D721Med (cell line): ENCODE measurements around the gene PLD4.

Experiments used
- DNase-seq: peaks from one replicate; pipeline ENCODE4 v3.0.0; 2011; ENCODE audit warnings: low spot score; ENCODE audit not compliant: insufficient read length
- FAIRE-seq: peaks from 2 replicates; lab custom pipeline; 2011; peaks lifted over from hg19 to GRCh38; lab: Jason Lieb, UNC
- CTCF ChIP-seq: IDR thresholded peaks from 2 replicates; pipeline ENCODE4 v1.5.1; 2012; ENCODE audit warnings: mild to moderate bottlenecking, control low read depth; ENCODE audit not compliant: insufficient read depth; ENCODE audit errors: missing control alignments

PLD4 gene

GRCh38 chr14:104878582-104878981 lies 46.1 kb upstream of the PLD4 start:
- FAIRE-seq (no peak), DNase-seq (no peak)
- TF ChIP-seq CTCF = no peak

- TF ChIP-seq CTCF = no peak
- FAIRE-seq (peak; percentile 53), DNase-seq (peak; percentile 56)
Measured at GRCh38 chr14:104879201-104879982, 45.3 kb upstream of the PLD4 start.

DNA sequence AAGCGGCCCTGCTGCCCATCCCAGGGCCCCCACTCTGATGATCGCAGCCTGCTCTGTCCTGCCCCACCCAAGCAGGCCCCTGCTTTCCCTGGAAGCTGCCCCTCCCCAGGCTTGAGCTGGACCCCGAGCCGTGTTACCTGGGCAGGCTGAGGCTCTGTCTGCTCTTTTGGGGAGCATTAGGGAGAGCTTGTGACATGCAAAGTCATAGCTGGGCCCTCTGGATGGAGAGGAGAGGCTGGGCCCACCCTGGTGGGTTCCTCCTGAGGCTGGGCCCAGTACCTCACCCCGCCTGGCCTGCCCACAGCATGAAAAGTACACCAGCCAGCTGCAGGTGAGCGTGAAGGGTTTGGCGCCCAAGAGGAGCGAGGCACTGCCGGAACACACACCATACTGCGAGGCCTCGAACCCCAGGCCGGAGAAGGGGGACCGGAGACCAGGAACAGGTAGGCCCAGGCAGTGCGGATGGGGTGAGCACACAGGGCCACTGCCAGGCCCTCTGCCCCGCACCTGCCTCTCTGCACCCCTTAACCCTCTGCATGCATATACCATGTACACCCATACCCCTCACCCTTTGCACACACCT lies 44.6 kb upstream of the PLD4 start:
- no peak for DNase-seq
- FAIRE-seq = no peak

GRCh38 chr14:104880584-104881210 lies 44.0 kb upstream of the PLD4 start:
- TF ChIP-seq CTCF = no peak
- FAIRE-seq (no peak), DNase-seq (no peak)

More for the DNA sequence above, 44.6 kb upstream of the PLD4 start:
- no peak for TF ChIP-seq CTCF

DNA sequence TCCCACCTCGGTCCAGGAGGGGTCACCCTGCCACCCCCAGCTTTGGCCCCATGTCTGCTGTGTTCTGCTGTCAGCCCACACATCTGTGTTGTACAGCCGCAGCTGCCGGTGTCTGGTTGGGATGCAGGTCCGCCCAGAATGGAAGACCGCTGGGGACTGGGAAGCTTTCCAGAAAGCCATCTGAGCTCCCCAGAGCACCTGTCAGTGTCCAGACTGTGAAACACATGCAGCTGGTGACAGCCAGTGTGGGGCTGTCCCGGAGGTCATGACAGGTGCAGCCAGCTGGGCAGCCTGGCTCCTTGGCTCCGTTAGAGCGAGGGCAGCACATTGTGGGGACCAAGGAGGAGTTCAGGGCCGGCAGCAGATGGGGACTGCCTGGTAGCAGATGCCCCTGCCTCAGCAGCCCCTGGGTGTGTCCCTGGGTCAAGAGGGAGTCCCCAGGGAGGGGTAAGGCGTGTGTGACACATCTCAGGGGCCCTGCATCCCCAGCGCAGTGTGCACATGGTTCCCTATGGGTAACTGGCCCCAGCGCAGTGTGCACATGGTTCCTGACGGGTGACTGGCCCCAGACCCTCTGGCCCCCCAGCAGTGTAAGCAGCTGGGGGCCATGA lies 43.2 kb upstream of the PLD4 start:
- TF ChIP-seq CTCF = no peak
- FAIRE-seq (no peak), DNase-seq (no peak)

- FAIRE-seq (no peak), DNase-seq (peak; percentile 79)
- no peak for TF ChIP-seq CTCF
Measured at GRCh38 chr14:104882325-104882973, 42.2 kb upstream of the PLD4 start.
